Epithelial cell of prostate (primary cell): Measurements from ENCODE around the gene TESK1.

ENCODE experiments used
- DNase-seq: peaks from one replicate; pipeline ENCODE4 v3.0.0-alpha.2; 2011; ENCODE audit warnings: low read depth, low spot score
- H3K27ac ChIP-seq: fragments of 450-650 bp; 2 replicates; pipeline ENCODE4 v1.5.1; 2017; ENCODE audit warnings: mild to moderate bottlenecking

Gene TESK1

GRCh38 chr9:35604578-35605350 lies at the start of gene TESK1:
Gene TESK1 (plus strand): TSS chr9:35605262. CDS start chr9:35605620, 358 bp downstream.
- peak within 1 kb of the TSS; percentile 77 for H3K27ac ChIP-seq
- no peak for DNase-seq

GRCh38 chr9:35555881-35556280 lies 49.2 kb upstream of the TESK1 start:
- no peak for DNase-seq
- no peak overlapping the region for H3K27ac ChIP-seq

GRCh38 chr9:35556776-35557175 lies 48.3 kb upstream of the TESK1 start:
- DNase-seq, result no peak
- H3K27ac ChIP-seq, result no peak overlapping the region

GRCh38 chr9:35557320-35557719 lies 47.7 kb upstream of the TESK1 start:
- DNase-seq, result no peak
- H3K27ac ChIP-seq, result no peak overlapping the region

- no peak for DNase-seq
- no peak overlapping the region for H3K27ac ChIP-seq
Observed at GRCh38 chr9:35558185-35558584, 46.9 kb upstream of the TESK1 start.

- H3K27ac ChIP-seq, result no peak overlapping the region
- DNase-seq, result no peak
Observed at GRCh38 chr9:35559792-35560530, 45.1 kb upstream of the TESK1 start.

GRCh38 chr9:35560625-35561337 lies 44.3 kb upstream of the TESK1 start:
- DNase-seq, result no peak
- no peak overlapping the region for H3K27ac ChIP-seq

- no peak for DNase-seq
- H3K27ac ChIP-seq, result no peak overlapping the region
Observed at GRCh38 chr9:35561468-35562261, 43.4 kb upstream of the TESK1 start.

- no peak for DNase-seq
- no peak overlapping the region for H3K27ac ChIP-seq
Observed at GRCh38 chr9:35562895-35563780, 41.9 kb upstream of the TESK1 start.

GRCh38 chr9:35563791-35564197 lies 41.3 kb upstream of the TESK1 start:
- H3K27ac ChIP-seq, result no peak overlapping the region
- DNase-seq, result no peak

- no peak overlapping the region for H3K27ac ChIP-seq
- no peak for DNase-seq
Observed at GRCh38 chr9:35564658-35565061, 40.4 kb upstream of the TESK1 start.

- DNase-seq, result no peak
- H3K27ac ChIP-seq, result no peak overlapping the region
Observed at GRCh38 chr9:35566417-35566816, 38.6 kb upstream of the TESK1 start.

- no peak overlapping the region for H3K27ac ChIP-seq
- DNase-seq, result no peak
Observed at GRCh38 chr9:35568196-35568595, 36.9 kb upstream of the TESK1 start.

- DNase-seq, result no peak
- H3K27ac ChIP-seq, result no peak overlapping the region
Observed at GRCh38 chr9:35569206-35569605, 35.9 kb upstream of the TESK1 start.

- H3K27ac ChIP-seq, result no peak overlapping the region
- DNase-seq, result no peak
Observed at GRCh38 chr9:35570709-35571504, 34.2 kb upstream of the TESK1 start.

- no peak overlapping the region for H3K27ac ChIP-seq
- no peak for DNase-seq
Observed at GRCh38 chr9:35574578-35575122, 30.4 kb upstream of the TESK1 start.

- DNase-seq, result no peak
- no peak overlapping the region for H3K27ac ChIP-seq
Observed at GRCh38 chr9:35575478-35575877, 29.6 kb upstream of the TESK1 start.

GRCh38 chr9:35577486-35577885 lies 27.6 kb upstream of the TESK1 start:
- H3K27ac ChIP-seq, result no peak overlapping the region
- no peak for DNase-seq
